Inferior parietal cortex (tissue), 1 donor: ENCODE results near the gene SEL1L.
A peak's percentile ranks its signal among the peaks of the same experiment; 100 is the strongest.
"Not testable (repeated sequence)": the region's sequence is repeated elsewhere in the genome, so short reads cannot be mapped to it uniquely, and the experiment has no call there.

Experiments
- DNase-seq: peaks from one replicate; pipeline ENCODE4 v3.0.0-alpha.2; 2016; ENCODE audit errors: extremely low spot score

The SEL1L gene

GRCh38 chr14:81533536-81534343 is at the start of gene SEL1L:
Gene SEL1L (minus strand): TSS chr14:81533853. CDS start chr14:81533744, 109 bp downstream.
- DNase-seq = peak; percentile 99

- no peak for DNase-seq
Measured at GRCh38 chr14:81582420-81582819, 48.8 kb upstream of the SEL1L start.

GRCh38 chr14:81579115-81579514 is 45.5 kb upstream of the SEL1L start:
- no peak for DNase-seq

GRCh38 chr14:81571437-81571836 is 37.8 kb upstream of the SEL1L start:
- DNase-seq = no peak

DNA sequence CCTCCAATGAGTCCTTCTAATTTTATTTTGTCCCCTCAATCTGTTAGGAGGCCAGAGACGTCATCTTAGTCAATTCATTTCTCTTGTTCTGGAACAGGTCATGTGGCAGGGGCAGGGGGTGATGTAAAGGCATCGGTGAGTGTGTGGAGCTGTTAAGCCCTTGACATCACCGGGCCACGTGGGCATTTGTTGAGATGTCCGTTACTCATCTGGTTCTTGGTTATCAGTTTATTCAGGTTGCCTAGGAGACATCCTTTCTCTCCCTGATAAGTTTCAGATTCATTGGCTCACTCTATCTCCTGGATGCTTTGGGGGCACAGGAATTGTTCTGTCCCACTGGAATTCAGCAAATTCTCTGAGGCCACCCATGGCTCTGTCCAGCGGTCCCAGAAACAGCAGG is 33.6 kb upstream of the SEL1L start:
- DNase-seq = no peak

- DNase-seq = peak; percentile 77
Measured at GRCh38 chr14:81565441-81566290, 32.0 kb upstream of the SEL1L start.

- no peak for DNase-seq
Measured at GRCh38 chr14:81562818-81563217, 29.2 kb upstream of the SEL1L start.

GRCh38 chr14:81561084-81561775 is 27.6 kb upstream of the SEL1L start:
- no peak for DNase-seq

DNA sequence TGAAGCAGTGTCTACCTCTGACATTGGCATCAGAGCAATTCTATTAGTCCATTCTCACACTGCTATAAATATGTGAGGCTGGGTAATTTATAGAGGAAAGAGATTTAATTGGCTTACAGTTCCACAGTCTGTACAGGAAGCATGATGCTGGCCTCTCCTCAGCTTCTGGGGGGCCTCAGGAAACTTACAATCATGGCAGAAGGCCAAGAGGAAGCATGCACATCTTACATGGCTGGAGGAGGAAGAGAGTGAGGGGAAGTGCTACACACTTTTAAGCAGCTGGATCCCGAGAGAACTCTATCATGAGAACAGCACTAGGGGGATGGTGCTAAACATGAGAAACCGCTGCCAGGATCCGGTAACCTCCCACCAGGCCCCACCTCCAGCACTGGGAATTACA is 25.7 kb upstream of the SEL1L start:
- DNase-seq = no peak

GRCh38 chr14:81557146-81557545 is 23.5 kb upstream of the SEL1L start:
- no peak for DNase-seq

DNA sequence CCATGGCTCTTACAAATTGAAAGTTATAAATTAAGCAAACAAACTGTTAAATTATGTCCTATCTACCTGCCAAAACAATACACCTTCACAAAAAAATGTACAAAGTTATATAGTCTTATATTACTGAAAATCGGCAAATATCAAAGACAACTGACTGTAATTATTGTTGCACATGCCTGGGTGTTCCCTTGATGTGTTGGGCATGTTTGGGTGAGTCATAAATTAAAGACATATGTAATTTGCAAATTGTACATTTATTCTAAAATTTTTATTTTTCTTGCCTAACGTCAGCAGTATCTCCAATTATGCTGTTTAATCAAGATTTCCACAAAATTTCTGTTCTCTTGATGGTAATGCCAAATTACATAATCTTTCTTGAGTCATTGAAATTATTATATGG is 22.0 kb upstream of the SEL1L start:
- DNase-seq = no peak

GRCh38 chr14:81555051-81555450 is 21.4 kb upstream of the SEL1L start:
- DNase-seq = no peak

DNA sequence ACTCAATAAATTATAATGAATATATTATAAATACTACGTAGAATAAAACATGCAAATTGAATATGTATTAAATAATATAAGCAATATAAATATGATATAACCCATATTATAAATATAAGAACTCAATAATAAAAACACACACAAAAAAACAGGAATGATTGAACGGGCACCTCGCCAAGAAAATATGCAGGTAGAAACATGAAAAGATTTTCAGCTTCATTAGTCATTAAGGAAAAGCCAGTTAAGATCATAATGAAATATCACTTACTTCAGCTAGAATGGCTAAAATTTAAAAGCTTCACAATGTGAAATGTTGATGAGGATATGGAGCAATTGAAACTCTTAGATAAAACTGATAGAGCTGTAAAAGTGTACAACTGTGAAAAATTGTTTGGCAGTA is 17.8 kb upstream of the SEL1L start:
- DNase-seq = no peak

GRCh38 chr14:81550001-81550637 is 16.5 kb upstream of the SEL1L start:
- no peak for DNase-seq

GRCh38 chr14:81541206-81541605 is 7.6 kb upstream of the SEL1L start:
- not testable (repeated sequence) for DNase-seq

GRCh38 chr14:81537193-81537592 is 3.5 kb upstream of the SEL1L start:
- DNase-seq = no peak

DNA sequence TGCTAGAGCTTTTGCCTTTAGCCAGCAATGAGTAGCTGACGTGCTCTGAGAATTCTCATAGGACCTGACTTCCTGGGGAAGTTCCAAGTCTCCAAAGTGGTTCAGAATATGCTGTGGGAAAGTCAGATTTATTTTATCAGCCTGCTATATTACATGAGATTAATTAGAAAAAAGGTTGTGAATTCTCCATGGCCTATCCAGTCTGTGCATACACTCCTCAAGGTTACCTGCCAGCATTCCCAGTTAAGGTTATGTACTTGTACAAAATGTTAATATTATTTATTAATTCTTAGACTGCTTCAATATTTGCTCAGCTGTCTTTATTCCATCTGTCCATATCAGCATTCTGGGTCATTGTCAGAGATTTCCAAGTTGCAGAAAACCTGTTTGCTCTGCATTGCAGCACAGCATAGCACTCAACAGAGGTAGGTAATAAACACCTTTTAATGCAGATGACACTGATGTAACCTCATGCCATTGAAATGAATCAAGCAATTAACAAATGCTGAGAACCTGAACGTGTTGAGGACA is 2.7 kb upstream of the SEL1L start:
- no peak for DNase-seq

GRCh38 chr14:81535396-81536164 is 1.9 kb upstream of the SEL1L start:
- no peak for DNase-seq

DNA sequence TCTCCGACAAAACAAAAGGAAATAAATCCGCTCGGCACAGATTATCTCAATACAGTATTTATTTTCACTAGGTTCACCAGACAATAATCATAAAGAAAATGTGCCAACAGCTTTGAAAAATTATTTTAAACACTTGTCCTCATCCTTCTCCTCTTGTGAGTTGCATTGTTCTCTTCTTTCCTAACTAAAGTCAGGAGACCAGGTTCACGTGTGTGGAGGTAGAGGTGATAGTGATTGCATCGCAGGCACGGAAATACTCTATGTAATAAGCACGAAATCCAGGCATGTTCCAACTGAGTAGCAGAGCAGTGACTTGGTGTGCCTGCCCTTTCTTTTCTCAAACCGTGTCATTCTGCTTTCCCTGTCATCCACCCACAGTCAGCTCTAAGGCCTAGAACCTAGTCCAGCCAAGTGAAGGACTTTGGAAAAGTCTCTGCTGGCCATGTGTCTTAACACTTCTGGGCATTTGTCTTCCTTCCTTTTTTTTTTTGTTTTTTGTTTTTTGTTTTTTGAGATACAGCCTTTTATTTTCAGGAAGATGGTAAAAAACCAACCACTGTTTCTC is 939 bp upstream of the SEL1L start:
- no peak for DNase-seq

GRCh38 chr14:81533212-81533535 is 479 bp downstream of the SEL1L start:
- no peak for DNase-seq

- DNase-seq = no peak
Measured at GRCh38 chr14:81529391-81529790, 4.3 kb downstream of the SEL1L start.
